SU-DHL-6 (cell line): ENCODE results near the gene PFKFB2.

ENCODE experiments used
- CTCF ChIP-seq: fragments of 200-600 bp; sonication (generic); IDR thresholded peaks from one replicate; pipeline ENCODE4 v1.5.1; 2017; ENCODE audit warnings: antibody characterized with exemption, mild to moderate bottlenecking, low read length, moderate library complexity; ENCODE audit not compliant: insufficient read depth, poor library complexity, severe bottlenecking
- EZH2phosphoT487 ChIP-seq: fragments of 200-600 bp; sonication (generic), shearing (Covaris generic); conservative IDR thresholded peaks from 2 replicates; pipeline ENCODE4 v1.6.1; 2018; ENCODE audit warnings: mild to moderate bottlenecking, antibody characterized with exemption, low read length, moderate library complexity, mixed read lengths

GRCh38 chr1:207102659-207103058 is 49.6 kb downstream of the PFKFB2 start:
- TF ChIP-seq CTCF, result no peak
- no peak for TF ChIP-seq EZH2phosphoT487
